Measurements from ENCODE around the gene GALNT2.

Gene GALNT2

DNA sequence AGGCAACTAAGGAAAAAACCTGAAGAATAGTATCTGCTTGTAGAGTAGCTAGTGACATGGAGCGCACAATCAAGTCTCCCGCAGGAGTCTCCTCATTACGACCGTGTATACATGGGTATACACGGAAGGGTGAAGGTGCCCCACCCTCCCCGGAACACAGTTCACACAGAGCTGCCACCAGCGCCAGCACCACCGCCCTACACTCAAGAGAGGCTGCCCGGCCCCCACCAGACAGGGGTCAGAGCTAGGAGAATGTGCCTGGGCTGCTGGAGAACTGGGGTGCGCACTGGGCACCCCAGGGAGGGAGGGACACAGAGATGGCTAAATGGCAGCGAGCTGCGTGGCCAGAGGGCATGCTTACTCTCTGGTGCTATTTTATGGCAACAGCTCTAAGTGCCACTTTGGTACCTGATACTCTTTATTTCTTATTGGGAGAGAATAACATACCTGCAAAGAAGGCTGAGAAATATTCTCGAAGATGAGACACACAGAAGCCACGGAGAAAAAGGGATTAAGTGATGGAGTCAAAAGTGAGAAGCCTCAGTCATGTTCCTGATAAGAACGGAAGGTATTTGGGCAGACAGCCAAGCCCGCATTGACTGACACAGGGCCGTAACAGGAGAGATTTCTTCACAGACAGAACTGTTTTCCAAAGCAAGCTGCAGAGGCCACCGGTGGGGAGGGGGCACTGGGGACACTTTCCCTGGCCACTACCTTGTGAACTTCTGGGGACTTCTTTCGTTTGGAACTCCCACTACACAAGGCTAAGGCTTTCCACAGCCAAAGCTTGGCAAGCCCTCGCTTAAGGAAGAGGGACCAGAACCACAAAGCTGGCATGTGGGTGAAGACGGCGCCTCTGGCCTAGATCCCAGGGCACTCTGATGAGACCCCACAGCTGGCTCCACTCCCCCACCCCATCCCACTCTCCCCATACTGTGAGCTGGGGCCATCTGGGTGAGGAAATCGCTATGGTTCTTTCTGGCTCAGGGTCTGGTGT, 251.1 kb downstream of the GALNT2 start:
- TF ChIP-seq, protein P1, sequence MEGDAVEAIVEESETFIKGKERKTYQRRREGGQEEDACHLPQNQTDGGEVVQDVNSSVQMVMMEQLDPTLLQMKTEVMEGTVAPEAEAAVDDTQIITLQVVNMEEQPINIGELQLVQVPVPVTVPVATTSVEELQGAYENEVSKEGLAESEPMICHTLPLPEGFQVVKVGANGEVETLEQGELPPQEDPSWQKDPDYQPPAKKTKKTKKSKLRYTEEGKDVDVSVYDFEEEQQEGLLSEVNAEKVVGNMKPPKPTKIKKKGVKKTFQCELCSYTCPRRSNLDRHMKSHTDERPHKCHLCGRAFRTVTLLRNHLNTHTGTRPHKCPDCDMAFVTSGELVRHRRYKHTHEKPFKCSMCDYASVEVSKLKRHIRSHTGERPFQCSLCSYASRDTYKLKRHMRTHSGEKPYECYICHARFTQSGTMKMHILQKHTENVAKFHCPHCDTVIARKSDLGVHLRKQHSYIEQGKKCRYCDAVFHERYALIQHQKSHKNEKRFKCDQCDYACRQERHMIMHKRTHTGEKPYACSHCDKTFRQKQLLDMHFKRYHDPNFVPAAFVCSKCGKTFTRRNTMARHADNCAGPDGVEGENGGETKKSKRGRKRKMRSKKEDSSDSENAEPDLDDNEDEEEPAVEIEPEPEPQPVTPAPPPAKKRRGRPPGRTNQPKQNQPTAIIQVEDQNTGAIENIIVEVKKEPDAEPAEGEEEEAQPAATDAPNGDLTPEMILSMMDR (IDR thresholded peaks at IDR 0.05; ENCODE audit: insufficient read depth, low read depth, low read length, missing control alignments) = no peak
- no peak overlapping the region for H3K4me3 ChIP-seq (ENCODE audit: low read length)
- DNase-seq (ENCODE audit: low read depth) = peak; percentile 58

DNA sequence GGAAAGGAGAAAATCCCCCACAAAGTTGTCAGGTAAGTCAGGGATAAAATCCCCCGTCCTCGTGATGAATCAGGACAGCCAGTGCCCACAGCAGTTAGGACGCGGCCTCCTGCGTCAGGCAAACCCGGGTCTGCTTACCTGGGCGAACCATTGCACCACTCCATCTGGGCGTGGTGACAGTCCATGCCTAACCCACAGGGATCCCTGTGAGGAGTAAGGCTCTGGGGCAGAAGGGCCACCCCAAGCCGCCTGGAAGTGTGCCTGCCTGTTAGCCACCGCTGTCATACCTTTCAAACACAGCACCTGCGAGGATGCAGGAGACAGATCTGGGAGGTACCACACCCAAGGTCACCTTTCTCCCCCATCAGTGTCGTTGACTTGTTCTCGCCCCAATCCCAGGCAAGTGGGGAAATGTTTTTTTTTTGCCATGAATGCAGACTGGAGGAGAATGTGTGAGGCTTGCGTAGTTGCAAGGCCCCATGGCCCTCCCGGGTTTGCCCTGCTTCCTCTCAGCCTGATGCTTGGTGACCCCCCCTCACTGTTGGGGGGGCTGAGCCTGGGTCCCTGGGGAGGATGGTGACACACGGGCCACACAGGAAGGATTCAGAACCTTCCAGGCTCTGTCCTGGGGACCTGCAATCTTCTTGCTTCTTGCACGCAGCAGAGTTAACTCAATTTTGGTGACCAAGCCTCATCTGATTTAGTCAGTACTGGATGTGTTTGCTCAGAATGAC, 252.1 kb downstream of the GALNT2 start:
- H3K4me3 ChIP-seq (ENCODE audit: low read length) = no peak overlapping the region
- TF ChIP-seq, protein P1 (IDR thresholded peaks at IDR 0.05; ENCODE audit: insufficient read depth, low read depth, low read length, missing control alignments) = no peak
- no peak for DNase-seq (ENCODE audit: low read depth)

DNA sequence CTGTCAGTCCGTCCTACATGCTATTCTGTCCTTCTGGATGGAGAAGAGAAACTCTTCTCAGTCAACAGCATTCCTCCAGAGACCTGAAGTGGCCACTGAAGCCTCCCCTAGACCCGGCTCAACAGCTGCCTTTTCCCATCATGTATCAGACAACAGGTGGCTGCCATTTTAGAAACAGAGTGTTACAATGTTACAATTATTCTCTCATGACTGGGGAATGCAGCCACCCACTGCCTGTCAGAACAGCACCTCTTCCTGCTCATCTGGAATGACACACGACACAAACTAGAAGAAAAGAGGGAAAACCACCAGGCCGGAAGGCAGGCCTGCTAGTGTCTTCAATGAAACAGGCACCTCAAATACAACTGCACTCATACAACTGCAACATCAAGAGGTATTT, 253.8 kb downstream of the GALNT2 start:
- TF ChIP-seq, protein P1 (IDR thresholded peaks at IDR 0.05; ENCODE audit: insufficient read depth, low read depth, low read length, missing control alignments) = no peak
- no peak overlapping the region for H3K4me3 ChIP-seq (ENCODE audit: low read length)
- DNase-seq (ENCODE audit: low read depth) = peak; percentile 41

DNA sequence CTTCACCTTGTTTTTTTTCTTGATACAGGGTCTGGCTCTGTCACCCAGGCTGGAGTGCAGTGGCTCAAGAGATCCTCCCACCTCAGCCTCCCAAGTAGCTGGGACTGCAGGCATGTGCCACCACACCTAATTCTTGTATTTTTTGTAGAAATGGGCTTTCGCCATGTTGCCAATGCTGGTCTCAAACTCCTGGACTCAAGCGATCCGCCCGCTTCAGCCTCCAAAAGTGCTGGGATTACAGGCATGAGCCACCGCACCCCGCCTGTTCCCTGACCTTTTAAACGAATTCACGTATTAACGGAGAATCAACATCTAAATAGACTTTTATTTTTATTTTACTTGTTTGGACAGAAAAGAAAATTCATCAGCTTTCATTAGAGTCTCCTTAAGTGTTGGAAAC, 254.3 kb downstream of the GALNT2 start:
- H3K4me3 ChIP-seq (ENCODE audit: low read length) = no peak overlapping the region
- no peak for DNase-seq (ENCODE audit: low read depth)
- TF ChIP-seq, protein P1 (IDR thresholded peaks at IDR 0.05; ENCODE audit: insufficient read depth, low read depth, low read length, missing control alignments) = no peak

DNA sequence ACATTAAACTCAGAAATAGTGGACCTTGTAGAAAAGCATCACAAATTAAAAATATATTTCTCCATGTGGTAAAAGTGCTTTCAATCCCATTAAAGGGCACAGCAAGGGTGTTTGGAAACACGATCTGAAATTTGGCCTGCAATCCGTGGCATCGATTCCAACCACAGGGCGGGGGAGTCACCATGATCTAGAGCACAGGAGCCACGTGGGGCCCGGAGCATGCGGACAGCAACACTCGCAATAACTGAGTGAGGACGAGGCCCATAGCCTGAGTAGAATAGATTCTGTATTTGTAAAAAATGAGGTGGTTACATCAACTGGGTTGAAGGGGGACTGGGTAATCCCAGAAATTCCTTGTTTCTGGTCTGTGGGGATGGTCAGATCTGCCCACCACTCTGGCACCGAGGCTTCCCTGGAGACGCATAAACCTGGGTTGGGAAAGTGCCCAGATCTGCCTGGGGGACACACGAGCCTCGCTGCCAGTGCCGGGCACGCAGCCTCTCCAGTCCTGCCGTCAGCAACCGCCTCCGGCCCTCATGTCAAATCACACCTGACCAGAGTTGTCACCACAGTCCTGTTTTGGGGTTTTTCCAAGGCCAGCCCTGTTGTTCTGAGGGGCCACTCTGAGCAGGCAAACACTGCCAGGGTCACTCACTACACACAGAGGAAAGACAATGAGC, 254.8 kb downstream of the GALNT2 start:
- no peak for DNase-seq (ENCODE audit: low read depth)
- H3K4me3 ChIP-seq (ENCODE audit: low read length) = no peak overlapping the region
- TF ChIP-seq, protein P1 (IDR thresholded peaks at IDR 0.05; ENCODE audit: insufficient read depth, low read depth, low read length, missing control alignments) = no peak

DNA sequence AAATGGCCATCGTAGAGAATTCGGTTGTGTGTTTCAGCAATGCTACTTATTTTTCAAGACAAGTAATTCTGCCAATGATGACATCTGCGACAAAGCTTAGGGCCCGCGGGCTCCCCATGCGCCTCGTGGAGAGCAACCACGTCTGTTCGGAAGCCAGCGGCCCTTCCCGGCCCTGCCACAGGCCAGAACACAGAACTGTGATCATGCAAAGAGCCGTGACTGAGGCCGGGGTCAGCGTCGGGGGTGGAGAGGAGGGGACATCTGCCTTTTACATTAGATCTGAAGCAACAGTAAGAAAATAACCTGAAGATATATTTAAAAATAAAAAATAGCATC, 255.4 kb downstream of the GALNT2 start:
- DNase-seq (ENCODE audit: low read depth) = no peak
- TF ChIP-seq, protein P1 (IDR thresholded peaks at IDR 0.05; ENCODE audit: insufficient read depth, low read depth, low read length, missing control alignments) = no peak
- H3K4me3 ChIP-seq (ENCODE audit: low read length) = no peak overlapping the region

Measured in epithelial cell of esophagus (primary cell).